Glutamatergic neuron (in vitro differentiated cells): ENCODE data around the gene CHKA. TPM values are rescaled to one million over a fixed set of nuclear protein-coding genes. Genes with fewer than 3 reads are reported as not detected.

ENCODE experiments used
- DNase-seq: peaks from one replicate; pipeline ENCODE4 v3.0.0; 2022
- H3K27ac Mint-ChIP-seq: one replicate; pipeline ENCODE4 v1.8.0; 2020; ENCODE audit warnings: mild to moderate bottlenecking, mixed read lengths, inconsistent platforms; ENCODE audit not compliant: unreplicated experiment
- H3K27me3 Mint-ChIP-seq: one replicate; pipeline ENCODE4 v1.8.0; 2020; ENCODE audit warnings: mild to moderate bottlenecking, moderate library complexity, mixed read lengths, inconsistent platforms; ENCODE audit not compliant: unreplicated experiment
- H3K36me3 Mint-ChIP-seq: one replicate; pipeline ENCODE4 v1.8.0; 2020; ENCODE audit warnings: mild to moderate bottlenecking, mixed read lengths, inconsistent platforms; ENCODE audit not compliant: unreplicated experiment
- H3K4me1 Mint-ChIP-seq: one replicate; pipeline ENCODE4 v1.8.0; 2020; ENCODE audit warnings: mild to moderate bottlenecking, low read depth, mixed read lengths, inconsistent platforms; ENCODE audit not compliant: unreplicated experiment
- H3K4me3 Mint-ChIP-seq: one replicate; pipeline ENCODE4 v1.8.0; 2020; ENCODE audit warnings: mild to moderate bottlenecking, mixed read lengths, inconsistent platforms; ENCODE audit not compliant: unreplicated experiment
- H3K9me3 Mint-ChIP-seq: one replicate; pipeline ENCODE4 v1.8.0; 2020; ENCODE audit warnings: mild to moderate bottlenecking, moderate library complexity, mixed read lengths, inconsistent platforms; ENCODE audit not compliant: unreplicated experiment
- CTCF ChIP-seq: fragments of 200-600 bp; sonication (generic); IDR thresholded peaks from one replicate; pipeline ENCODE4 v1.5.0; 2021; ENCODE audit not compliant: partially characterized antibody, unreplicated experiment
- total RNA-seq: library from RNA; stranded (reverse); fragmentation: NEBNext Ultra II Directional; extraction: Animal tissue kit (Norgen Biotek cat#: 25700); gene quantifications from one replicate; pipeline ENCODE4 v1.2.1, GENCODE V29; 2021; ENCODE audit not compliant: unreplicated experiment

The CHKA gene
- total RNA-seq, 1 donor from 2014 or later = 74.1 TPM

- Mint-ChIP-seq H3K4me3 (no peak overlapping the region), H3K4me1 (peaks cover 6% of the 10 kb centered on the region), H3K36me3 (no peaks in the 10 kb centered on the region), H3K27ac (no peak overlapping the region), H3K27me3 (peaks cover 5% of the 10 kb centered on the region), H3K9me3 (peaks cover 5% of the 10 kb centered on the region)
- no peak for TF ChIP-seq CTCF
- DNase-seq = no peak
These were observed 109.9 kb downstream of the CHKA start for GRCh38 chr11:68011051-68011943.

GRCh38 chr11:68010090-68011041 lies 110.8 kb downstream of the CHKA start, which contains the start of gene ALDH3B1:
ALDH3B1 (plus strand) TSS chr11:68010327; CDS start chr11:68015298, 4,971 bp downstream.
- Mint-ChIP-seq H3K4me3 (no peak within 1 kb of the TSS), H3K27ac (peak within 1 kb of the TSS; percentile 43)
- DNase-seq = peak; percentile 78

GRCh38 chr11:68009391-68010089 lies 111.6 kb downstream of the CHKA start:
- H3K36me3 Mint-ChIP-seq = no peaks in the 10 kb centered on the region
- H3K27me3 Mint-ChIP-seq = peaks cover 12% of the 10 kb centered on the region
- H3K4me1 Mint-ChIP-seq = peaks cover 6% of the 10 kb centered on the region
- no peak for DNase-seq
- H3K4me3 Mint-ChIP-seq = no peak overlapping the region
- peaks cover 5% of the 10 kb centered on the region for H3K9me3 Mint-ChIP-seq
- peak overlapping the region; percentile 43 for H3K27ac Mint-ChIP-seq
- TF ChIP-seq CTCF = no peak

More at GRCh38 chr11:68010090-68011041, 110.8 kb downstream of the CHKA start, which contains the start of gene ALDH3B1:
- H3K9me3 Mint-ChIP-seq = peaks cover 5% of the 10 kb centered on the region
- no peak for TF ChIP-seq CTCF
- H3K36me3 Mint-ChIP-seq = no peaks in the 10 kb centered on the region
- peaks cover 6% of the 10 kb centered on the region for H3K4me1 Mint-ChIP-seq
- H3K27me3 Mint-ChIP-seq = peaks cover 7% of the 10 kb centered on the region

GRCh38 chr11:68008381-68009337 lies 112.5 kb downstream of the CHKA start:
- Mint-ChIP-seq H3K36me3 (no peaks in the 10 kb centered on the region), H3K4me3 (no peak overlapping the region), H3K27me3 (peaks cover 12% of the 10 kb centered on the region), H3K27ac (peak overlapping the region; percentile 43), H3K9me3 (peaks cover 2% of the 10 kb centered on the region), H3K4me1 (peaks cover 6% of the 10 kb centered on the region)
- no peak for TF ChIP-seq CTCF
- DNase-seq = no peak
